ENCODE results near the gene KIF23.

DNA sequence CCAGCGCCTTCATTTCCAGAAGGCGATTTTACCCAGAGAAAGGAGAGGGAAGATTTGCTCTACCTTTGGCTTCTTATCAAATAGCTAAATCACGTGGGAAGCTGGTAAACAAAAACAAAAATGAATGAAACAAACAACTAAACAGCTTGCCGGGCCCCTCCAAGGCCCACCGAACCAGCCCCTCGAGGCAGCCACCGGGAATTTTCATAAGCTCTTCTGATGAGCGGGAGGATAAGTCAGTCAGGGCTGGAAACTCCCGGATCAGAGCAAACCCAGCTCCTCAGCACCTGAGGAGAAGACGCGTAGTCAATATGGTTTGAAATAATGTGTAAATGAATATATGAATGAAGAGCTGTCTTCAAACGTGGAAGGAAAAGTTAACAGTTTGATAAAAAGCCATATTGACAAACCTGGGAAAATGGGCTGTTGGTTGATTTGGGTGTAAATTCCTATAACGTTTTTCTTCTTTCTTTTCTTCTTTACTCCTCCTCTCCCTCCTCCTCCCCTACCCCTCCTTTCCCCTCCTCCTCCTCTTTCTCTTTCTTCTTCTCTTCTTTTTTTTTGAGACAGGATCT, 49.1 kb downstream of the KIF23 start:
- TF ChIP-seq, protein P1, sequence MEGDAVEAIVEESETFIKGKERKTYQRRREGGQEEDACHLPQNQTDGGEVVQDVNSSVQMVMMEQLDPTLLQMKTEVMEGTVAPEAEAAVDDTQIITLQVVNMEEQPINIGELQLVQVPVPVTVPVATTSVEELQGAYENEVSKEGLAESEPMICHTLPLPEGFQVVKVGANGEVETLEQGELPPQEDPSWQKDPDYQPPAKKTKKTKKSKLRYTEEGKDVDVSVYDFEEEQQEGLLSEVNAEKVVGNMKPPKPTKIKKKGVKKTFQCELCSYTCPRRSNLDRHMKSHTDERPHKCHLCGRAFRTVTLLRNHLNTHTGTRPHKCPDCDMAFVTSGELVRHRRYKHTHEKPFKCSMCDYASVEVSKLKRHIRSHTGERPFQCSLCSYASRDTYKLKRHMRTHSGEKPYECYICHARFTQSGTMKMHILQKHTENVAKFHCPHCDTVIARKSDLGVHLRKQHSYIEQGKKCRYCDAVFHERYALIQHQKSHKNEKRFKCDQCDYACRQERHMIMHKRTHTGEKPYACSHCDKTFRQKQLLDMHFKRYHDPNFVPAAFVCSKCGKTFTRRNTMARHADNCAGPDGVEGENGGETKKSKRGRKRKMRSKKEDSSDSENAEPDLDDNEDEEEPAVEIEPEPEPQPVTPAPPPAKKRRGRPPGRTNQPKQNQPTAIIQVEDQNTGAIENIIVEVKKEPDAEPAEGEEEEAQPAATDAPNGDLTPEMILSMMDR (IDR thresholded peaks at IDR 0.05 in 4 of 5, conservative IDR thresholded peaks at IDR 0.05 in 1 of 5) = no peak
- TF ChIP-seq POLR2A (IDR thresholded peaks at IDR 0.05) = no peak

All from gastrocnemius medialis (tissue), 4 donors.